Adrenal gland (tissue), 12 donors: ENCODE data around the gene FBXW12. TPM values are rescaled to one million over a fixed set of nuclear protein-coding genes. Genes with fewer than 3 reads are reported as not detected.

Experiments used
- DNase-seq, 7 donors: peaks; one replicate each; pipeline ENCODE4 v3.0.0-alpha.2; 2019 to 2020
- H3K27ac ChIP-seq, 5 donors: fragments of 200-600 bp; sonication (generic) in 4 of 5; 1 replicate in 3 of 5; 2 replicates in 2 of 5; pipeline versions ENCODE4 v1.5.1 to v1.8.0; 2016 to 2020; ENCODE audit warnings: mild to moderate bottlenecking in 1 of 5
- H3K27me3 ChIP-seq: fragments of 200-600 bp; 2 replicates; pipeline ENCODE4 v1.8.0; 2021
- H3K36me3 ChIP-seq, 2 donors: fragments of 200-600 bp; replicated peaks in 1 of 2; 1 replicate in 1 of 2; 2 replicates in 1 of 2; pipeline versions ENCODE4 v1.5.1 to v1.8.0; 2018 to 2022
- H3K4me1 ChIP-seq, 2 donors: fragments of 200-600 bp; replicated peaks in 1 of 2; 1 replicate in 1 of 2; 2 replicates in 1 of 2; pipeline versions ENCODE4 v1.5.1 to v1.8.0; 2018 to 2021
- H3K4me3 ChIP-seq, 4 donors: fragments of 200-600 bp; sonication (generic) in 3 of 4; one replicate each; pipeline ENCODE4 v1.5.1; 2016 to 2018
- H3K9me3 ChIP-seq, 3 donors: fragments of 200-600 bp; sonication (generic) in 1 of 3; replicated peaks in 1 of 3; 1 replicate in 2 of 3; 2 replicates in 1 of 3; pipeline versions ENCODE4 v1.5.1 to v1.8.0; 2016 to 2021
- CTCF ChIP-seq, 6 experiments: fragments of 450-650 bp in 4 of 6; fragments of 200-600 bp in 2 of 6; sonication (generic) in 1 of 6; IDR thresholded peaks; 1 replicate in 5 of 6; 2 replicates in 1 of 6; pipeline versions ENCODE4 v1.5.1 to v1.8.0; 2016 to 2021; ENCODE audit warnings: antibody characterized with exemption in 6 of 6, mild to moderate bottlenecking in 2 of 6, moderate library complexity in 1 of 6
- POLR2A ChIP-seq, 2 donors: fragments of 450-650 bp; IDR thresholded peaks; one replicate each; pipeline ENCODE4 v1.6.1; 2017; ENCODE audit warnings: antibody characterized with exemption in 2 of 2, mild to moderate bottlenecking in 2 of 2, moderate library complexity in 1 of 2
- WGBS, 4 donors: extraction: QIAGEN DNeasy Blood & Tissue Kit in 2 of 4; methylation state at CpG; one replicate each; pipeline versions ENCODE4 v1.1.5 to v1.1.7; 2013 to 2017; 5-methylcytosine and 5-hydroxymethylcytosine counted together
- intact Hi-C, 2 donors: fragments of 100-400 bp; cut with DNase I; formaldehyde crosslinking; loops; one replicate each; pipeline versions ENCODE4 v1.14.1 to v1.15.0; 2022 to 2023
- polyA plus RNA-seq, 3 donors: library from polyadenylated mRNA; stranded (reverse); fragments of 200-250 nt in 2 of 3; fragments of 350-450 nt in 1 of 3; fragmentation: Illumina TruSeq in 1 of 3; extraction: RNeasy Lipid Tissue Mini Kit (QIAGEN cat#74804) in 1 of 3; gene quantifications; one replicate each; pipeline ENCODE4 v1.2.3, GENCODE V29; 2013 to 2014
- total RNA-seq, 9 donors: library from RNA; depleted of rRNA in 4 of 9; stranded (reverse); fragments of >200 nt in 4 of 9; fragments of 120-200 nt in 1 of 9; fragmentation: NEBNext Ultra II Directional in 1 of 9; extraction: Animal tissue kit (Norgen Biotek cat#: 25700) in 1 of 9; gene quantifications; one replicate each; pipeline versions ENCODE4 v1.1.0 to v1.2.4, GENCODE V29; 2013 to 2023
- donor health status: healthy with polysubstance abuse.
- donor health status: Bipolar disorder and iron deficiency.
- donor health status: DM: yes; HTN: yes; CAD: no.
- donor health status: DM: no; HTN: no; CAD: no.
- donor health status: DM: no; HTN: no; CAD: no.
- donor health status: DM: yes; HTN: yes; CAD: no.

The FBXW12 gene
- total and polyA plus RNA-seq, 12 donors: 0.07 to 0.24 (median 0.11) TPM; not detected in 9

DNA sequence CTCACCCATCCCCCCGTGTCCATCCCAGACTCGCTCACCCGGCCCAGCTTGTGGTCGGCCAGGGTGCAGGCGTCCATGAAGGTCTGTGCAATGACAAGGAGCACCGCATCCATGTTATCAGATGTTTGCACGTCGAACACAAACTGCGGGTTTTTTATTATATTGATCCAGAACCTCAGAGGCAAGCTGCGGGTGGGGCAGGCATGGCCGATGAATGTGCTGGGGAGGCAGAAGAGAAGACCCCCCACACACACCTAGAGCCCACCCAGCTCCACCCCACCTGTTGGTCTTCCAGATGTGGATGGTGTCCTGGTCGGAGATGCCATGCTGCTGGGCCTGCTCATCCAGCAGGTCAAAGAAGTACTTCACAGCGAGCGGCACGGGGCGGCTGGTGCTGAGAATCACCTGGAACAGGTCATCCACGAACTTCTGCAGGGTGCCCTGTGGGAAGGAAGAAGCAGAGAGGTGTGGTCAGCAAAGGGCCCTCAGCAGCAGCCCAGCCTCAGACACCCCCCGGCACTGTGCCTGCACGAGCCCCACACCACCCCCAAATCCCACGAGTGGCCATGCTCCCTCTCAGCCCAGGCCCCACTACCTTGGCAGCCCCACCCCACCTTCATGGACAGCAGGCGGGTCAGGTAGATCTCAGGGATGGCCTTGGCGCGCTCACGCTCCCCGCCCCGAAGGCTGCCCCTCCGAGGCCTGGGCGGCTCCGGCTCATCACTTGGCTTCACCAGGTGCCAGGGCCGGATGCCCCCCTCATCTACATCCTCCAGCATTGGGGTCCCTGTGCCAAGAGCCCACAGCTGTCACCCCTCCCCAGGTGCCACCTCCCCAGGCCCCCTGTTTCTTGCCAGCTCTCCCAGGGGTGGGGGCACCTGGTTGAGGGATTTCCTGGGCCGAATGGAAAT, 37.5 kb downstream of the FBXW12 start:
- Histone ChIP-seq H3K27me3 (no peaks in the 10 kb centered on the region), H3K36me3 (peaks cover 0 to 15% of the 10 kb centered on the region in 2 donors), H3K27ac (no peak overlapping the region), H3K9me3 (no peaks in the 10 kb centered on the region), H3K4me3 (no peak overlapping the region), H3K4me1 (no peaks in the 10 kb centered on the region)
- TF ChIP-seq POLR2A (IDR thresholded peaks at IDR 0.05): no peak
- no peak for TF ChIP-seq CTCF (IDR thresholded peaks at IDR 0.05)
- 88 to 95% (median 93%) methylated on average over 19 to 31 of the region's 31 CpGs for WGBS, 4 donors
- DNase-seq: peak in 5 of 7 donors; percentile 6 to 43 (median 9)
- intact Hi-C loops: no loop called here

GRCh38 chr3:48410205-48411040, 38.4 kb downstream of the FBXW12 start:
- WGBS, 4 donors: 89 to 98% (median 93%) methylated on average over 6 to 16 of the region's 16 CpGs
- peak in 3 of 7 donors; percentile 8 to 35 (median 8) for DNase-seq
- no peak overlapping the region for H3K4me3 ChIP-seq
- H3K9me3 ChIP-seq: no peaks in the 10 kb centered on the region
- intact Hi-C loops: no loop called here
- H3K4me1 ChIP-seq: no peaks in the 10 kb centered on the region
- no peak for TF ChIP-seq CTCF (IDR thresholded peaks at IDR 0.05)
- TF ChIP-seq POLR2A (IDR thresholded peaks at IDR 0.05): no peak
- H3K27me3 ChIP-seq: no peaks in the 10 kb centered on the region
- H3K36me3 ChIP-seq: peaks cover 0 to 23% of the 10 kb centered on the region in 2 donors
- no peak overlapping the region for H3K27ac ChIP-seq

- Histone ChIP-seq H3K36me3 (peaks cover 0 to 29% of the 10 kb centered on the region in 2 donors), H3K4me3 (no peak overlapping the region), H3K4me1 (no peaks in the 10 kb centered on the region), H3K27ac (no peak overlapping the region), H3K27me3 (no peaks in the 10 kb centered on the region), H3K9me3 (no peaks in the 10 kb centered on the region)
- TF ChIP-seq CTCF (IDR thresholded peaks at IDR 0.05): no peak
- DNase-seq: peak in 1 of 7 donors; percentile 6
- intact Hi-C loops: no loop called here
- WGBS, 4 donors: 87 to 95% (median 94%) methylated on average over 7 to 9 of the region's 9 CpGs
These were observed 39.1 kb downstream of the FBXW12 start for GRCh38 chr3:48411041-48411588.
